ENCODE measurements around the gene SLC39A11. TPM values are rescaled to one million over a fixed set of nuclear protein-coding genes. Genes with fewer than 3 reads are reported as not detected.

The SLC39A11 gene
- total RNA-seq, 1 experiment from 2014 or later: 18.9 TPM

GRCh38 chr17:73105431-73105830 lies 12.9 kb upstream of the SLC39A11 start:
- Mint-ChIP-seq H3K4me1 (no peaks in the 10 kb centered on the region), H3K4me3 (no peak overlapping the region), H3K9me3 (peaks cover 15% of the 10 kb centered on the region), H3K27me3 (ENCODE audit: low read depth) (no peaks in the 10 kb centered on the region; the same call in 1 of the 2 replicates), H3K27ac (no peak overlapping the region), H3K36me3 (peaks cover 3% of the 10 kb centered on the region)
- no peak for ATAC-seq
- POLR2A ChIA-PET: no interaction called here
- no peak for DNase-seq (ENCODE audit: low spot score)
- TF ChIP-seq HMGXB4 (CRISPR knock-in tag; IDR thresholded peaks at IDR 0.05): no peak
- no peak for TF ChIP-seq E2F1 (CRISPR knock-in tag; IDR thresholded peaks at IDR 0.05)
- TF ChIP-seq CBFB (CRISPR knock-in tag; IDR thresholded peaks at IDR 0.05; ENCODE audit: low read depth): no peak
- no peak for TF ChIP-seq ZNF232 (CRISPR knock-in tag; IDR thresholded peaks at IDR 0.05)
- TF ChIP-seq SMAD3 (CRISPR knock-in tag; IDR thresholded peaks at IDR 0.05; ENCODE audit: borderline replicate concordance): no peak
- TF ChIP-seq CREB1 (CRISPR knock-in tag; IDR thresholded peaks at IDR 0.05): no peak
- TF ChIP-seq NFYB (CRISPR knock-in tag; conservative IDR thresholded peaks at IDR 0.05; ENCODE audit: low read depth): no peak
- TF ChIP-seq ZBTB21 (CRISPR knock-in tag; IDR thresholded peaks at IDR 0.05; ENCODE audit: borderline replicate concordance): no peak
- TF ChIP-seq SOX15 (CRISPR knock-in tag; IDR thresholded peaks at IDR 0.05): no peak
- TF ChIP-seq FOXK1 (CRISPR knock-in tag; IDR thresholded peaks at IDR 0.05): no peak
- TF ChIP-seq MYBL2 (CRISPR knock-in tag; IDR thresholded peaks at IDR 0.05): no peak
- no peak for TF ChIP-seq STAT6 (CRISPR knock-in tag; conservative IDR thresholded peaks at IDR 0.05; ENCODE audit: low read depth)
- no peak for TF ChIP-seq USF1 (CRISPR knock-in tag; IDR thresholded peaks at IDR 0.05)
- TF ChIP-seq IRF1 (CRISPR knock-in tag; IDR thresholded peaks at IDR 0.05): no peak
- no peak for TF ChIP-seq EMX1 (CRISPR knock-in tag; IDR thresholded peaks at IDR 0.05)
- no peak for TF ChIP-seq JAZF1 (CRISPR knock-in tag; IDR thresholded peaks at IDR 0.05)
- no peak for TF ChIP-seq MAX (CRISPR knock-in tag; IDR thresholded peaks at IDR 0.05)
- TF ChIP-seq E2F5 (CRISPR knock-in tag; IDR thresholded peaks at IDR 0.05): no peak
- TF ChIP-seq SP1 (CRISPR knock-in tag; conservative IDR thresholded peaks at IDR 0.05): no peak
- no peak for TF ChIP-seq MLX (CRISPR knock-in tag; IDR thresholded peaks at IDR 0.05)
- CTCF ChIA-PET: no interaction called here
